T-helper 9 cell (primary cell): ENCODE results near the gene ACOX3.

ENCODE experiments used
- DNase-seq: peaks from one replicate; pipeline ENCODE4 v3.0.0-alpha.2; 2020

ACOX3 gene

GRCh38 chr4:8332891-8333331 lies 107.6 kb downstream of the ACOX3 start:
- no peak for DNase-seq

GRCh38 chr4:8332038-8332857 lies 108.3 kb downstream of the ACOX3 start:
- no peak for DNase-seq

GRCh38 chr4:8331575-8331955 lies 109.0 kb downstream of the ACOX3 start:
- DNase-seq = no peak

- DNase-seq = no peak
These were observed 109.5 kb downstream of the ACOX3 start for GRCh38 chr4:8330821-8331574.

GRCh38 chr4:8329859-8330761 lies 110.4 kb downstream of the ACOX3 start:
- no peak for DNase-seq

- no peak for DNase-seq
These were observed 111.0 kb downstream of the ACOX3 start for GRCh38 chr4:8329560-8329858.

- DNase-seq = no peak
These were observed 111.5 kb downstream of the ACOX3 start for GRCh38 chr4:8328866-8329559.

- DNase-seq = no peak
These were observed 112.1 kb downstream of the ACOX3 start for GRCh38 chr4:8328456-8328855.

- no peak for DNase-seq
These were observed 114.3 kb downstream of the ACOX3 start for GRCh38 chr4:8326206-8326605.

- no peak for DNase-seq
These were observed 115.1 kb downstream of the ACOX3 start for GRCh38 chr4:8325291-8325973.

- no peak for DNase-seq
These were observed 115.8 kb downstream of the ACOX3 start for GRCh38 chr4:8324640-8325239.

GRCh38 chr4:8323947-8324555 lies 116.5 kb downstream of the ACOX3 start:
- DNase-seq = no peak

- no peak for DNase-seq
These were observed 117.5 kb downstream of the ACOX3 start for GRCh38 chr4:8322794-8323704.

- DNase-seq = no peak
These were observed 118.8 kb downstream of the ACOX3 start for GRCh38 chr4:8321771-8322170.

- no peak for DNase-seq
These were observed 119.3 kb downstream of the ACOX3 start for GRCh38 chr4:8321220-8321619.

- DNase-seq = no peak
These were observed 120.2 kb downstream of the ACOX3 start for GRCh38 chr4:8320386-8320750.

- no peak for DNase-seq
These were observed 120.7 kb downstream of the ACOX3 start for GRCh38 chr4:8319731-8320385.

- DNase-seq = no peak
These were observed 121.5 kb downstream of the ACOX3 start for GRCh38 chr4:8319061-8319460.

GRCh38 chr4:8318509-8318908 lies 122.0 kb downstream of the ACOX3 start:
- no peak for DNase-seq

GRCh38 chr4:8317474-8317873 lies 123.0 kb downstream of the ACOX3 start:
- DNase-seq = no peak
